Stimulated activated CD4-positive, alpha-beta T cell treated with anti-CD3 and anti-CD28 coated beads, Interleukin-1b, Interleukin-23, amount 100 ng/mL, for 48 hours (primary cell): ENCODE data around the gene PBOV1.

Experiments used
- DNase-seq: peaks from one replicate; pipeline ENCODE4 v3.0.0-alpha.2; 2020

PBOV1 gene

DNA sequence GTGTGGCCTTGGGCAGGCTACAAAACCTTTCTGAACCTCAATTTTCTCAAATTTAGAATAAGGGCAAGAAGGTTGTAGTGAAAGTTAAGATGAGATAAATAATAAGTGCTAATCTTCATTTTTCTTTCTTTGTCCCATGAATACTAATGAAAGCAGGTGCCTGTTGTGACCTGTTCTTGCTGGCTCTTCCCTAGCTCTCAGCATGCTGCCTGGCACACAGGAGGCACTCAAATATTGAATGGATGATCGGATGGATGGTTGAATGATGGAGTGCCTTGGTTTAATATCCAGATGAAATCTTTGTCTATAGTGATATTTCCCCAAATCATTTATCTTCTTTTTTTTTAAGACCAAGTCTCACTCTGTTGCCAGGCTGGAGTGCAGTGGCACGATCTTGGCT, 15.0 kb downstream of the PBOV1 start:
- DNase-seq, result no peak

DNA sequence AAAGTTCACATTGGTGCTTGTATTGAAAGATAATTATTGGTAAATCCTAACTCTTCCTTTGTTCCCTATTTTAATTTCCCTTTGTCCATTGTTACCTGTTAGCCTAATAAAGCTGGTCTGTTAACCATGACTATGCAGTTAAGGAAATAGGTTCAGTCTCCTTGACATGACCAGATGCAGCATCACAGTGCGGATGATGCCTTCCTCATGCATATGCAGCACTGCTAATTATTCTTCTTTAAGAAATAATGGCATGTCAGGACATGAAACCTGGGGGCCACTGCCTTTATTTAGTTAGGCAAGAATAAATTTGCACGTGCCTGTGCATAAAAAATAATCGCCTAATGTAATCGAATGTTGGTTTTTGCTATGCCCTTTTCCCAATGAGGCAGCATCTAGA, 16.5 kb downstream of the PBOV1 start:
- no peak for DNase-seq

- no peak for DNase-seq
Measured at GRCh38 chr6:138198430-138199091, 19.7 kb downstream of the PBOV1 start.

DNA sequence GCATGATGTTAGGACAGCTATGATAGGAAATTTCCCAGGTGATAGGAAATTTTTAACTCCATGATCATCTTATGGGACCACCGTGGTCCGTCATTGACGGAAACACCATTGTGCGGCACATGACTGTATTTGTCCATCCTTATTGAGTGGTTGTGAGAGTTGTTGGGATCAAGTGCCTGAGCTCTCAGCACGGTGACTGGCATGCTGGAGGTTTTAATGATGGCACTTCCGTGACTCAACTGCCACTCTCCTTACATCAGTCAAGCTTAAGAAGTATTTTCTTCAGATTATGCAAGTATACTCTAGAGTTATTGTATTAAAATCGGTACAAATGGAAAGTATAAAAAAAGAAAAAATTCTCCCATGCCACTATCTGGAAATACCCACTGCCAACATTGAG, 20.7 kb downstream of the PBOV1 start:
- DNase-seq, result no peak

DNA sequence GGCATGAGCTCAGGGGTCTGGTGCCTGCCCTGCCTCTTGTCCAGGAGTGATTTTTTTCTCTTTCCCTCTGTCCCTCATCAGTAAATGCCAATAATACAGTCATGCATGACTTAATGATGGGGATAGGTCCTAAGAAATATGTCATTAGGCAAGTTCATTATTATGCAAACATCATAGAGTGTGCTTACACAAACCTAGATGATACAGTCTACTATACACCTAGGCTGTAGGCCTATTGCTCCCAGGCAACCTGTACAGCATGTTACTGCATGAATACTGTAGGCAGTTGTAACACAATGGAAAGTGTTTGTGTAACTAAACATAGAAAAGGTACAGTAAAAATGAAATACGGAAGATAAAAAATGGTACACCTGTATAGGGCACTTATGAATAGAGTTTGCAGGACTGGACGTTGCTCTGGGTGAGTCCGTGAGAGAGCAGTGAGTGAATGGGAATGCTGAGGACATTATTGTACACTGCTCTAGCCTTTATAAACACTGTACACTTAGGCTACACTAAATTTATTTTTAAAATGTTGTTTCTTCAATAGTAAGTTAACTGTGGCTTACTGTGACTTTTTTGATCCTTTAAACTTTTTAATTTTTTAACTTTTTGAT, 22.1 kb downstream of the PBOV1 start:
- DNase-seq, result no peak

DNA sequence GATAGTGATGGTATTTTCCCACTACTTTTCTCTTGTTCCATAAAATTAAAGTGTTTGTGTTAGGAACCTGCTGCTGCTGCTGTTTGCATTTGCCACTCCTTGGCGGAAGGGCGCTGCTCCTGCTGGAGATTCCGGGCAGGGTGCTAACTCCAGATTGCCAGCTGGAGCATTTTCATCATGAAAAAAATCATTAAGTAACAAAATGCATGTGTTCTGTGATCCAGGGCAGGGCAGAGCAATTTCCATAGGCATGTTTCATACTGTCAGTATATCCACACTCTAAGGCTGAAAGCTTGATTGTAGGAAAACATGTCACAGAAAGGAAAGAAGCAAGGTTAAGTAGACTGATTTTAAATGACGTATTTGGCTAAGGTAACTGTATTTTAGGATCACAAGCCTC, 24.0 kb downstream of the PBOV1 start:
- DNase-seq, result no peak

GRCh38 chr6:138188278-138188941, 29.9 kb downstream of the PBOV1 start:
- DNase-seq, result no peak

GRCh38 chr6:138187156-138187555, 31.1 kb downstream of the PBOV1 start:
- DNase-seq, result no peak

GRCh38 chr6:138184230-138184629, 34.1 kb downstream of the PBOV1 start:
- DNase-seq, result no peak

DNA sequence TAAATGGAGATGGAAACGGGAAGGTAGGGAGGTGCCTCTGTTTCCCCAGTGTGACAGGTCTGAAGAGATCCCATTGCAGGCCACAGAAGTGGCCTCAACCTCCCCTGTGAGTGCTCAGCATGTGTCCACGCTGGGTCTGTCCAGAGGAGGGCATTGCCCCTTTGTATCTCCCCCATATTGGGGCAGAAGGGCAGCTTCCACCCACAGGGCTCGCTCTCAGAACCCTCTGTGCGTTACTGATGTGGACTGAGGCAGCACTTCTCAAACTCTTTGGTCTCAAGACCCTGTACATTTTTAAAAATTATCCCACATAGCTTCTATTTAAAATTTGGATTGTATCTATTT, 34.5 kb downstream of the PBOV1 start:
- DNase-seq, result no peak

GRCh38 chr6:138182939-138183789, 35.1 kb downstream of the PBOV1 start:
- no peak for DNase-seq

DNA sequence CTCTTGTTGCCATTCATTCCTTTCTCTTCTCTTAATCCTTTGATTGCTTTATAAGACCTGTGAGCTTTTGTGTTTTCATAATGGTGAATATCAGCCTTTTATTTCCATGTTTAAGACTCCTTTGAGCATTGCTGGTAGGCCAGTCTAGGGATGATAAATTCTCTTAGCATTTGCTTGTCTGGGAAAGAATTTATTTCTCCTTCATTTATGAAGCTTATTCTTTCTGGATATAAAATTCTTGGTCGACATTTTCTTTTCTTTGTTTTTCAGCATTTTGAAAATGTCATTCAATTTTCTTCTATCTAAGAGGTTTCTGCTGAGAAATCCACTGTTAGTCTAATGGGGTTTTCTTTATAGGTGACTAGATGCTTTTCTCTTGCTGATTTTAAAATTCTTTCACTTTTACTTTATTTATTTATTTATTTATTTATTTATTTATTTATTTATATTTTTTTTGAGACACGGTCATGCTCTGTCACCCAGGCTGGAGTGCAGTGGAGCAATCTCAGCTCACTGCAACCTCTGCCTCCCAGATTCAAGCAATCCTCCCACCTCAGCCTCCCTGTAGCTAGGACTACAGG, 41.5 kb downstream of the PBOV1 start:
- DNase-seq, result no peak

DNA sequence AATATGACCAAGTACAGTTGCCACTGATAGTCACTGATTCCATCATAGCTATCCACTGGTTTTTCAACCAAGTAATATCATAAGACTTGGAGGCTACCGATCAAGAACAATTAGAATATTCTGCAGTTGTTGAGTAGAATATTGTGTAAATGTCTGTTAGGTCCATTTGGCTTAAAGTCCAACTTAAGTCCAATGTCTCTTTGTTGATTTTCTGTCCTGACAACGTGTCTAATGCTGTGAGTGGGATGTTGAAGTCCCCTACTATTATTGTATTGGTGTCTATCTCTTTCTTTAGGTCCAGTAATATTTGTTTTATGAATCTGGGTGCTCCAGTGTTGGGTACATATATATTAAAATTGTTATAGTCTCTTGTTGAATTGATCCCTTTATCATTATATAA, 42.7 kb downstream of the PBOV1 start:
- DNase-seq, result no peak
